B cell (primary cell): ENCODE data around the gene PALLD. TPM values are rescaled to one million over a fixed set of nuclear protein-coding genes. Genes with fewer than 3 reads are reported as not detected.

ENCODE experiments used
- ATAC-seq: fragments of 200-7000 bp; cut with Tn5 transposase; one replicate; pipeline ENCODE4 v1.10.0; 2021; ENCODE audit warnings: low read depth, mild to moderate bottlenecking, moderate number of reproducible peaks, moderate library complexity
- CTCF ChIA-PET: fragments of 350-600 bp; sonication (Branson Sonifier 250); formaldehyde crosslinking; loops from one replicate; lab custom pipeline; 2021; ENCODE audit warnings: antibody characterized with exemption, inconsistent platforms; lab: Charles Lee
- POLR2A ChIA-PET: fragments of 350-600 bp; sonication (Branson Sonifier 250); formaldehyde crosslinking; loops from one replicate; lab custom pipeline; 2021; ENCODE audit warnings: antibody characterized with exemption; lab: Charles Lee
- DNase-seq: peaks from one replicate; pipeline ENCODE4 v3.0.0; 2013
- H2AFZ ChIP-seq: 2 replicates; pipeline ENCODE4 v1.6.1; 2012; ENCODE audit warnings: mild to moderate bottlenecking, low read depth, low read length; ENCODE audit not compliant: insufficient read depth, poor library complexity, severe bottlenecking
- H3K27ac ChIP-seq, 2 donors: 1 replicate in 1 of 2; 2 replicates in 1 of 2; pipeline ENCODE4 v1.5.1; 2012 to 2013; ENCODE audit warnings: low read length in 2 of 2, mild to moderate bottlenecking in 2 of 2, moderate library complexity in 1 of 2
- H3K27me3 ChIP-seq, 4 experiments: fragments of 200-600 bp in 1 of 4; sonication (generic) in 1 of 4; replicated peaks in 1 of 4; 1 replicate in 2 of 4; 2 replicates in 2 of 4; pipeline versions ENCODE4 v1.6.1 to v1.7.0; 2013 to 2016; ENCODE audit warnings: low read length in 3 of 4, mild to moderate bottlenecking in 2 of 4, mixed read lengths in 1 of 4, moderate library complexity in 1 of 4; ENCODE audit not compliant: insufficient read depth in 4 of 4, control insufficient read depth in 3 of 4; ENCODE audit errors: control extremely low read depth in 1 of 4
- H3K36me3 ChIP-seq, 2 experiments: replicated peaks in 1 of 2; 1 replicate in 1 of 2; 2 replicates in 1 of 2; pipeline versions ENCODE4 v1.6.1 to v1.7.1; 2013; ENCODE audit warnings: low read length in 1 of 2; ENCODE audit not compliant: insufficient read depth in 2 of 2, control insufficient read depth in 1 of 2; ENCODE audit errors: control extremely low read depth in 1 of 2, extremely low read depth in 1 of 2
- H3K4me1 ChIP-seq, 2 donors: fragments of 200-600 bp in 1 of 2; sonication (generic) in 1 of 2; 1 replicate in 1 of 2; 2 replicates in 1 of 2; pipeline versions ENCODE4 v1.5.1 to v1.6.1; 2013 to 2017; ENCODE audit warnings: low read length in 2 of 2; ENCODE audit not compliant: control insufficient read depth in 2 of 2, insufficient read depth in 2 of 2
- H3K4me2 ChIP-seq: replicated peaks from 2 replicates; pipeline ENCODE3; 2012; ENCODE audit warnings: mild to moderate bottlenecking, low read depth, low read length; ENCODE audit not compliant: poor library complexity, severe bottlenecking
- H3K4me3 ChIP-seq, 5 experiments: fragments of 200-600 bp in 1 of 5; sonication (generic) in 1 of 5; 1 replicate in 3 of 5; 2 replicates in 2 of 5; pipeline versions ENCODE4 v1.5.1 to v1.7.0; 2011 to 2016; ENCODE audit warnings: low read length in 4 of 5, mild to moderate bottlenecking in 4 of 5, low read depth in 2 of 5, control low read depth in 1 of 5, moderate library complexity in 1 of 5; ENCODE audit not compliant: insufficient read depth in 1 of 5; ENCODE audit errors: control extremely low read depth in 1 of 5, extremely low read depth in 1 of 5
- H3K79me2 ChIP-seq: fragments of 200-600 bp; sonication (generic); one replicate; pipeline ENCODE4 v1.6.0; 2016; ENCODE audit warnings: low read length; ENCODE audit not compliant: control insufficient read depth, insufficient read depth
- H3K9ac ChIP-seq: fragments of 200-600 bp; sonication (generic); 2 replicates; pipeline ENCODE4 v1.6.1; 2017; ENCODE audit warnings: mild to moderate bottlenecking, low read length, moderate library complexity
- H3K9me3 ChIP-seq, 3 donors: one replicate each; pipeline versions ENCODE4 v1.6.1 to v1.7.1; 2013; ENCODE audit warnings: low read length in 2 of 3; ENCODE audit not compliant: control insufficient read depth in 2 of 3, insufficient read depth in 1 of 3; ENCODE audit errors: control extremely low read depth in 1 of 3
- H4K20me1 ChIP-seq: 2 replicates; pipeline ENCODE4 v1.6.0; 2012; ENCODE audit warnings: mild to moderate bottlenecking, low read length; ENCODE audit not compliant: insufficient read depth, control insufficient read depth, poor library complexity, severe bottlenecking
- H3K27ac Mint-ChIP-seq: one replicate; pipeline ENCODE4 v1.8.0; 2021; ENCODE audit warnings: mixed read lengths
- H3K27me3 Mint-ChIP-seq: one replicate; pipeline ENCODE4 v1.8.0; 2021; ENCODE audit warnings: mixed read lengths
- H3K4me1 Mint-ChIP-seq: one replicate; pipeline ENCODE4 v1.8.0; 2021; ENCODE audit warnings: mixed read lengths
- H3K4me3 Mint-ChIP-seq: one replicate; pipeline ENCODE4 v1.8.0; 2021; ENCODE audit warnings: mixed read lengths
- H3K9me3 Mint-ChIP-seq: one replicate; pipeline ENCODE4 v1.8.0; 2022; ENCODE audit warnings: mixed read lengths; ENCODE audit not compliant: insufficient read depth
- EZH2 ChIP-seq: IDR thresholded peaks from 2 replicates; pipeline ENCODE4 v1.6.1; 2012; ENCODE audit warnings: borderline replicate concordance, low read depth, mild to moderate bottlenecking, moderate library complexity, low read length; ENCODE audit not compliant: insufficient read depth, poor library complexity, severe bottlenecking
- WGBS: methylation state at CpG from one replicate; pipeline ENCODE4 v1.1.5; 2013; ENCODE audit warnings: missing lambda C conversion rate; ENCODE audit not compliant: insufficient coverage; 5-methylcytosine and 5-hydroxymethylcytosine counted together
- intact Hi-C: fragments of 100-400 bp; cut with micrococcal nuclease; formaldehyde crosslinking; loops from one replicate; pipeline ENCODE4 v1.10.0; 2022
- polyA plus RNA-seq: library from polyadenylated mRNA; depleted of rRNA; stranded (reverse); fragments of >200 nt; gene quantifications from 2 replicates; pipeline ENCODE4 v1.2.3, GENCODE V29; 2012
- total RNA-seq, 2 donors: library from RNA; stranded (reverse); fragments of 120-200 nt in 1 of 2; gene quantifications; 1 replicate in 1 of 2; 2 replicates in 1 of 2; pipeline versions ENCODE4 v1.2.3 to v1.2.4, GENCODE V29; 2013 to 2022
- TF ChIP-seq, protein P1 (sequence below): fragments of 200-600 bp; IDR thresholded peaks from one replicate; pipeline ENCODE4 v1.8.0; 2022; ENCODE audit warnings: antibody characterized with exemption, mild to moderate bottlenecking

PALLD gene
- total and polyA plus RNA-seq, 2 donors (not counting 1 experiment from before 2014, with no cell fraction given): 0.63 to 0.71 TPM

GRCh38 chr4:168633496-168633895 lies 136.6 kb downstream of the PALLD start:
- no peaks in the 10 kb centered on the region for H4K20me1 ChIP-seq
- peaks cover 0 to 44% (median 19%) of the 10 kb centered on the region in 4 experiments for H3K27me3 ChIP-seq
- H3K9ac ChIP-seq: no peak overlapping the region
- H3K79me2 ChIP-seq: no peaks in the 10 kb centered on the region
- TF ChIP-seq, protein P1, sequence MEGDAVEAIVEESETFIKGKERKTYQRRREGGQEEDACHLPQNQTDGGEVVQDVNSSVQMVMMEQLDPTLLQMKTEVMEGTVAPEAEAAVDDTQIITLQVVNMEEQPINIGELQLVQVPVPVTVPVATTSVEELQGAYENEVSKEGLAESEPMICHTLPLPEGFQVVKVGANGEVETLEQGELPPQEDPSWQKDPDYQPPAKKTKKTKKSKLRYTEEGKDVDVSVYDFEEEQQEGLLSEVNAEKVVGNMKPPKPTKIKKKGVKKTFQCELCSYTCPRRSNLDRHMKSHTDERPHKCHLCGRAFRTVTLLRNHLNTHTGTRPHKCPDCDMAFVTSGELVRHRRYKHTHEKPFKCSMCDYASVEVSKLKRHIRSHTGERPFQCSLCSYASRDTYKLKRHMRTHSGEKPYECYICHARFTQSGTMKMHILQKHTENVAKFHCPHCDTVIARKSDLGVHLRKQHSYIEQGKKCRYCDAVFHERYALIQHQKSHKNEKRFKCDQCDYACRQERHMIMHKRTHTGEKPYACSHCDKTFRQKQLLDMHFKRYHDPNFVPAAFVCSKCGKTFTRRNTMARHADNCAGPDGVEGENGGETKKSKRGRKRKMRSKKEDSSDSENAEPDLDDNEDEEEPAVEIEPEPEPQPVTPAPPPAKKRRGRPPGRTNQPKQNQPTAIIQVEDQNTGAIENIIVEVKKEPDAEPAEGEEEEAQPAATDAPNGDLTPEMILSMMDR: no peak
- CTCF ChIA-PET: no interaction called here
- no peak overlapping the region for H3K4me3 ChIP-seq
- Mint-ChIP-seq H3K9me3 (no peaks in the 10 kb centered on the region), H3K4me1 (peaks cover 8% of the 10 kb centered on the region), H3K27ac (no peak overlapping the region), H3K4me3 (no peak overlapping the region), H3K27me3 (peaks cover 53% of the 10 kb centered on the region)
- no peak for ATAC-seq
- H3K4me2 ChIP-seq: no peak overlapping the region
- no peaks in the 10 kb centered on the region for H3K9me3 ChIP-seq
- no peaks in the 10 kb centered on the region for H3K36me3 ChIP-seq
- WGBS: no CpG with 5 or more reads among the region's 1 CpG
- no peak overlapping the region for H3K27ac ChIP-seq
- no peak overlapping the region for H2AFZ ChIP-seq
- POLR2A ChIA-PET: no interaction called here
- peaks cover 7 to 9% of the 10 kb centered on the region in 2 donors for H3K4me1 ChIP-seq
- intact Hi-C loops: no loop called here
- DNase-seq: no peak

- peaks cover 50% of the 10 kb centered on the region for H3K27me3 Mint-ChIP-seq
- H4K20me1 ChIP-seq: no peaks in the 10 kb centered on the region
- no peak overlapping the region for H3K4me2 ChIP-seq
- intact Hi-C loops: no loop called here
- no peaks in the 10 kb centered on the region for H3K9me3 ChIP-seq
- CTCF ChIA-PET: no interaction called here
- DNase-seq (no peak), ATAC-seq (no peak)
- no peaks in the 10 kb centered on the region for H3K79me2 ChIP-seq
- H3K4me1 ChIP-seq: peaks cover 7 to 9% of the 10 kb centered on the region in 2 donors
- POLR2A ChIA-PET: no interaction called here
- no peaks in the 10 kb centered on the region for H3K9me3 Mint-ChIP-seq
- H2AFZ ChIP-seq: no peak overlapping the region
- no peak overlapping the region for H3K27ac ChIP-seq
- H3K36me3 ChIP-seq: no peaks in the 10 kb centered on the region
- WGBS: 6% methylated on average over 4 of the region's 11 CpGs
- H3K27ac Mint-ChIP-seq: no peak overlapping the region
- H3K27me3 ChIP-seq: peaks cover 0 to 44% (median 19%) of the 10 kb centered on the region in 4 experiments
- no peak overlapping the region for H3K4me3 Mint-ChIP-seq
- peaks cover 8% of the 10 kb centered on the region for H3K4me1 Mint-ChIP-seq
- TF ChIP-seq, protein P1: no peak
- TF ChIP-seq EZH2: no peak
- H3K4me3 ChIP-seq: no peak overlapping the region
- H3K9ac ChIP-seq: no peak overlapping the region
Measured at GRCh38 chr4:168634276-168634802, 137.5 kb downstream of the PALLD start.
